Measurements from ENCODE around the gene MEGF11. TPM values are rescaled to one million over a fixed set of nuclear protein-coding genes. Genes with fewer than 3 reads are reported as not detected.

The MEGF11 gene
- total RNA-seq, 1 experiment from 2014 or later, result 1.2 TPM

DNA sequence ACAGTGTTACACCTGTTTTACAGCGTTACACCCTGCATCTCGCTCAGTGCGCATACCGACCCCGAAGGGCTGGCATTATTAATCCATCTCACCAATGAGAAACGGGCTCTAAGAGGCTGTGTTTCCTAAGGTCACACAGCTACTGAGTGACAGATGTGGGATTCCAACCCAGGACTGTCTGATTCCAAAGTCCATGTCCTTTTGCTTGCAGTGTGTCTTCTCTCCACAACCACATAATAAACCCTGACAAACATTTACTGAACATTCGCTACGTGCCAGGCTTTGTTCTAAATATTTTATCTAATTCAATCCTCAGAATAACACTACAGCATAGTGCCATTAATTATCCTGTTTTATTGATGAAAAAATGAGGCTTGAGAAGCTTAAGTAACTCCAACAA, 305.2 kb downstream of the MEGF11 start:
- Histone ChIP-seq H3K79me1 (ENCODE audit: insufficient read depth, low read depth, low read length, poor library complexity, severe bottlenecking) (no peaks in the 10 kb centered on the region), H2BK20ac (ENCODE audit: low read depth, low read length, poor library complexity, severe bottlenecking) (no peak overlapping the region), H3T11ph (ENCODE audit: low read length) (no peak overlapping the region), H3K9me3 (ENCODE audit: control insufficient read depth, low read depth, low read length) (no peaks in the 10 kb centered on the region), H2BK120ac (ENCODE audit: low read depth, low read length, poor library complexity, severe bottlenecking) (no peak overlapping the region), H2BK12ac (ENCODE audit: insufficient read length, low read depth, low read length) (no peak overlapping the region), H3K27ac (ENCODE audit: insufficient read length, low read depth, low read length) (no peak overlapping the region), H3K4ac (ENCODE audit: low read depth, low read length) (no peak overlapping the region), H3K79me2 (ENCODE audit: insufficient read depth, low read length) (no peaks in the 10 kb centered on the region), H3K14ac (ENCODE audit: insufficient read depth, low read length) (no peak overlapping the region), H4K5ac (ENCODE audit: insufficient read length, low read depth, low read length) (no peak overlapping the region), H4K91ac (ENCODE audit: insufficient read length, low read depth, low read length) (no peak overlapping the region), H3K4me1 (ENCODE audit: insufficient read depth, low read length) (peaks cover 3% of the 10 kb centered on the region; the same call in 1 of the 2 replicates), H3K23me2 (ENCODE audit: insufficient read length, low read depth, low read length, poor library complexity, severe bottlenecking) (no peaks in the 10 kb centered on the region), H2BK15ac (ENCODE audit: low read depth, low read length) (no peak overlapping the region), H3K9ac (ENCODE audit: extremely low read depth, insufficient read length, low read length) (no peak overlapping the region), H2AK5ac (ENCODE audit: insufficient read length, low read length) (no peak overlapping the region), H4K8ac (replicated peaks; ENCODE audit: insufficient read length, low read depth, low read length) (no peak overlapping the region), H3K23ac (ENCODE audit: insufficient read length, low read depth, low read length) (no peak overlapping the region), H3K4me2 (ENCODE audit: insufficient read depth, insufficient read length, low read length) (no peak overlapping the region), H4K20me1 (ENCODE audit: control insufficient read depth, insufficient read depth, insufficient read length) (no peaks in the 10 kb centered on the region), H3K27me3 (ENCODE audit: insufficient read depth, low read length) (no peaks in the 10 kb centered on the region), H3K56ac (ENCODE audit: insufficient read length, low read depth, low read length) (no peak overlapping the region), H2BK5ac (ENCODE audit: insufficient read length, low read length) (no peak overlapping the region), H2AFZ (ENCODE audit: low read length) (no peak overlapping the region), H3K18ac (ENCODE audit: insufficient read length, low read depth, low read length) (no peak overlapping the region)
- Mint-ChIP-seq H3K4me1 (peaks cover 14 to 17% of the 10 kb centered on the region in 2 experiments), H3K27me3 (ENCODE audit: low read depth) (0 out of 2 replicates have a peak, but pooled peaks cover 1% of the 10 kb centered on the region), H3K27ac (no peak overlapping the region), H3K36me3 (ENCODE audit: insufficient read depth in 1 of 3, low read depth in 3 of 3) (no peaks in the 10 kb centered on the region), H3K9me3 (no peaks in the 10 kb centered on the region; a peak in 1 of 5 replicates), H3K4me3 (no peak overlapping the region)
- no peak for TF ChIP-seq CTCF (conservative IDR thresholded peaks at IDR 0.05)
- WGBS (ENCODE audit: extremely low coverage, insufficient read length, low lambda C conversion rate), result no CpG with 5 or more reads among the region's 8 CpGs
- DNase-seq, result no peak
